ENCODE results near the gene PLIN4. TPM values are rescaled to one million over a fixed set of nuclear protein-coding genes. Genes with fewer than 3 reads are reported as not detected.

PLIN4 gene
- total and polyA plus RNA-seq, 9 of the 15 experiments (the other 6 are each of a cell fraction or from before 2014, with no cell fraction given), result 0.04 to 0.16 (median 0.07) TPM; not detected in 3

- no TSS peak for BruUV-seq (replicated peaks)
- no peak for FAIRE-seq
- CTCF ChIA-PET (ENCODE audit: low intra/inter-chr PET ratio), result interaction anchor here (0.6 kb wide), 1 partner anchor 274 kb away, joined by 3 read pairs; no protein-coding TSS in a partner anchor
- Histone ChIP-seq H3K79me2 (ENCODE audit: control insufficient read depth, insufficient read depth, low read length) (no peaks in the 10 kb centered on the region), H3K9me1 (ENCODE audit: control insufficient read depth, insufficient read depth, low read length) (peaks cover 3% of the 10 kb centered on the region), H3K4me2 (ENCODE audit: insufficient read depth, low read length) (no peak overlapping the region), H4K20me1 (replicated peaks; ENCODE audit: control insufficient read depth, insufficient read depth, low read length) (peaks cover 5% of the 10 kb centered on the region; the same call in 1 of the 2 replicates), H3K9me3 (replicated peaks; ENCODE audit: control insufficient read depth, insufficient read depth, low read depth, low read length) (no peaks in the 10 kb centered on the region), H2AFZ (ENCODE audit: low read depth, low read length) (no peak overlapping the region), H3K9ac (ENCODE audit: insufficient read depth in 1 of 2, low read depth in 2 of 2, low read length in 2 of 2) (no peak overlapping the region), H3K27ac (ENCODE audit: extremely low read depth, low read depth, low read length) (no peak overlapping the region), H3K4me3 (no peak overlapping the region), H3K27me3 (ENCODE audit: control insufficient read depth in 2 of 2, insufficient read depth in 2 of 2, low read length in 2 of 2) (peaks cover 12 to 17% of the 10 kb centered on the region in 2 experiments; a peak in 4 of 5 replicates), H3K4me1 (replicated peaks in 1 of 2; ENCODE audit: control insufficient read depth in 2 of 2, insufficient read depth in 2 of 2, low read length in 2 of 2) (peaks cover 0 to 69% of the 10 kb centered on the region in 2 experiments; a peak in 2 of 5 replicates), H3K36me3 (ENCODE audit: control insufficient read depth, insufficient read depth, low read length) (peaks cover 12% of the 10 kb centered on the region; the same call in 1 of the 3 replicates)
- intact Hi-C loops (cut with micrococcal nuclease), result no loop called here
- DNase-seq (ENCODE audit: extremely low read depth in 1 of 4, low spot score in 3 of 4), result no peak
- TF ChIP-seq NFIC (IDR thresholded peaks at IDR 0.05) (no peak), CBFA2T2 (conservative IDR thresholded peaks at IDR 0.05) (no peak), LARP7 (IDR thresholded peaks at IDR 0.05) (no peak), SREBF2 (CRISPR knock-in tag; IDR thresholded peaks at IDR 0.05) (no peak), DLX4 (CRISPR knock-in tag; IDR thresholded peaks at IDR 0.05) (no peak)
- WGBS (ENCODE audit: insufficient coverage, low coverage, missing lambda C conversion rate), result 77% methylated on average over 12 of the region's 12 CpGs
- POLR2A ChIA-PET, result interaction anchor here (0.8 kb wide), 1 partner anchor 16 kb away, joined by 5 read pairs; no protein-coding TSS in a partner anchor
- in situ Hi-C loops (cut with MboI), result no loop called here
- no peak for ATAC-seq
These were observed 11.2 kb downstream of the PLIN4 start for GRCh38 chr19:4507150-4507452.

Data from K562 (cell line).